ENCODE measurements around the gene FAM174C.

DNA sequence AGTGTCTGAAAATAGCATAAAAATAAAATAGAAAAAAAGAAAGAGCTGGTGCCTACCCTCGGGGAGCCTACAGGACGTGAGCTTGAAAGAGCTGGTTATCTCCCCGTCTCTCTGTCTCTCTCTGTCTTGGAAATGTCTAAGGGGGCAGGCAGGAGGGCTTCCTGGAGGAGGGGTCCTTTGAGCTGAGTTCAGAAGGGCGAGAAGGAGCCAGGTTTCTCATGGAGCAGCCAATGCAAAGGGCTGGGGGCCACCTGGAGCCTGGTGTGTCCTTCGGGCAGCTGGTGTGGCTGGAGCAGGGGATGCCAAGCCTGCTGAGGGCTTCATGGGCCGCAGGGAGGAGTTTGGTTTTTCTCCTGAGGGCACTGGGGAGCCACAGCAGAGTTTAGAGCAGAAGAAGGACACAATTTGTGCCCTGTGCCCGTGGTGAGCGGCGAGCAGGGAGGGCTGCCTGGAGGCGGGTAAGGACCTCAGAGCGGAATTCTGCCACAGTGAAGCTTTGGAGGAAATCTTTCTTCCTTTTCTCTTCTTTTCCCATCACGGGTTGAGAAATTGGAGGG lies 49.0 kb downstream of the FAM174C start:
- TF ChIP-seq, protein P1, sequence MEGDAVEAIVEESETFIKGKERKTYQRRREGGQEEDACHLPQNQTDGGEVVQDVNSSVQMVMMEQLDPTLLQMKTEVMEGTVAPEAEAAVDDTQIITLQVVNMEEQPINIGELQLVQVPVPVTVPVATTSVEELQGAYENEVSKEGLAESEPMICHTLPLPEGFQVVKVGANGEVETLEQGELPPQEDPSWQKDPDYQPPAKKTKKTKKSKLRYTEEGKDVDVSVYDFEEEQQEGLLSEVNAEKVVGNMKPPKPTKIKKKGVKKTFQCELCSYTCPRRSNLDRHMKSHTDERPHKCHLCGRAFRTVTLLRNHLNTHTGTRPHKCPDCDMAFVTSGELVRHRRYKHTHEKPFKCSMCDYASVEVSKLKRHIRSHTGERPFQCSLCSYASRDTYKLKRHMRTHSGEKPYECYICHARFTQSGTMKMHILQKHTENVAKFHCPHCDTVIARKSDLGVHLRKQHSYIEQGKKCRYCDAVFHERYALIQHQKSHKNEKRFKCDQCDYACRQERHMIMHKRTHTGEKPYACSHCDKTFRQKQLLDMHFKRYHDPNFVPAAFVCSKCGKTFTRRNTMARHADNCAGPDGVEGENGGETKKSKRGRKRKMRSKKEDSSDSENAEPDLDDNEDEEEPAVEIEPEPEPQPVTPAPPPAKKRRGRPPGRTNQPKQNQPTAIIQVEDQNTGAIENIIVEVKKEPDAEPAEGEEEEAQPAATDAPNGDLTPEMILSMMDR (IDR thresholded peaks at IDR 0.05) = no peak
- TF ChIP-seq RCOR1 (IDR thresholded peaks at IDR 0.05; ENCODE audit: low read length) (no peak), YY1 (IDR thresholded peaks at IDR 0.05; ENCODE audit: low read depth) (no peak), RAD21 (IDR thresholded peaks at IDR 0.05; ENCODE audit: low read length) (no peak), TAF1 (IDR thresholded peaks at IDR 0.05; ENCODE audit: borderline replicate concordance, low read depth, low read length) (no peak), EP300 (IDR thresholded peaks at IDR 0.05; ENCODE audit: borderline replicate concordance in 1 of 2, low read depth in 1 of 2, low read length in 1 of 2) (no peak), EZH2phosphoT487 (IDR thresholded peaks at IDR 0.05; ENCODE audit: borderline replicate concordance, low read depth) (no peak)
- TF ChIP-seq, protein P2, sequence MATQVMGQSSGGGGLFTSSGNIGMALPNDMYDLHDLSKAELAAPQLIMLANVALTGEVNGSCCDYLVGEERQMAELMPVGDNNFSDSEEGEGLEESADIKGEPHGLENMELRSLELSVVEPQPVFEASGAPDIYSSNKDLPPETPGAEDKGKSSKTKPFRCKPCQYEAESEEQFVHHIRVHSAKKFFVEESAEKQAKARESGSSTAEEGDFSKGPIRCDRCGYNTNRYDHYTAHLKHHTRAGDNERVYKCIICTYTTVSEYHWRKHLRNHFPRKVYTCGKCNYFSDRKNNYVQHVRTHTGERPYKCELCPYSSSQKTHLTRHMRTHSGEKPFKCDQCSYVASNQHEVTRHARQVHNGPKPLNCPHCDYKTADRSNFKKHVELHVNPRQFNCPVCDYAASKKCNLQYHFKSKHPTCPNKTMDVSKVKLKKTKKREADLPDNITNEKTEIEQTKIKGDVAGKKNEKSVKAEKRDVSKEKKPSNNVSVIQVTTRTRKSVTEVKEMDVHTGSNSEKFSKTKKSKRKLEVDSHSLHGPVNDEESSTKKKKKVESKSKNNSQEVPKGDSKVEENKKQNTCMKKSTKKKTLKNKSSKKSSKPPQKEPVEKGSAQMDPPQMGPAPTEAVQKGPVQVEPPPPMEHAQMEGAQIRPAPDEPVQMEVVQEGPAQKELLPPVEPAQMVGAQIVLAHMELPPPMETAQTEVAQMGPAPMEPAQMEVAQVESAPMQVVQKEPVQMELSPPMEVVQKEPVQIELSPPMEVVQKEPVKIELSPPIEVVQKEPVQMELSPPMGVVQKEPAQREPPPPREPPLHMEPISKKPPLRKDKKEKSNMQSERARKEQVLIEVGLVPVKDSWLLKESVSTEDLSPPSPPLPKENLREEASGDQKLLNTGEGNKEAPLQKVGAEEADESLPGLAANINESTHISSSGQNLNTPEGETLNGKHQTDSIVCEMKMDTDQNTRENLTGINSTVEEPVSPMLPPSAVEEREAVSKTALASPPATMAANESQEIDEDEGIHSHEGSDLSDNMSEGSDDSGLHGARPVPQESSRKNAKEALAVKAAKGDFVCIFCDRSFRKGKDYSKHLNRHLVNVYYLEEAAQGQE (IDR thresholded peaks at IDR 0.05; ENCODE audit: low read depth, low read length) = no peak
- TF ChIP-seq, protein P3, sequence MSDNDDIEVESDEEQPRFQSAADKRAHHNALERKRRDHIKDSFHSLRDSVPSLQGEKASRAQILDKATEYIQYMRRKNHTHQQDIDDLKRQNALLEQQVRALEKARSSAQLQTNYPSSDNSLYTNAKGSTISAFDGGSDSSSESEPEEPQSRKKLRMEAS (IDR thresholded peaks at IDR 0.05; ENCODE audit: low read depth) = no peak

Data from SK-N-SH (cell line).